Naive thymus-derived CD4-positive, alpha-beta T cell (primary cell): Measurements from ENCODE around the gene CAPN10. TPM values are rescaled to one million over a fixed set of nuclear protein-coding genes. Genes with fewer than 3 reads are reported as not detected.
A peak's percentile ranks its signal among the peaks of the same experiment; 100 is the strongest.
"Not testable (repeated sequence)": the region's sequence is repeated elsewhere in the genome, so short reads cannot be mapped to it uniquely, and the experiment has no call there.

Experiments used
- ATAC-seq: fragments of 150-1000 bp; cut with Tn5 transposase; 2 replicates; pipeline ENCODE4 v1.10.0; 2021; ENCODE audit warnings: mild to moderate bottlenecking, moderate library complexity
- CTCF ChIA-PET: fragments of 350-600 bp; sonication (Branson Sonifier 250); formaldehyde crosslinking; loops from one replicate; lab custom pipeline; 2021; ENCODE audit warnings: antibody characterized with exemption; lab: Charles Lee
- POLR2A ChIA-PET: fragments of 350-600 bp; sonication (Branson Sonifier 250); formaldehyde crosslinking; loops from one replicate; lab custom pipeline; 2021; ENCODE audit warnings: antibody characterized with exemption, inconsistent platforms; lab: Charles Lee
- DNase-seq, 9 donors: peaks; one replicate each; pipeline versions ENCODE4 v3.0.0 to v3.0.0-alpha.2; 2020 to 2022; ENCODE audit warnings: mixed read lengths in 1 of 9
- H3K27ac ChIP-seq: one replicate; pipeline ENCODE4 v1.7.0; 2013; ENCODE audit warnings: mild to moderate bottlenecking, low read depth, low read length, moderate library complexity
- H3K27me3 ChIP-seq, 2 donors: one replicate each; pipeline ENCODE4 v1.7.0; 2013; ENCODE audit warnings: low read length in 2 of 2, mild to moderate bottlenecking in 2 of 2, moderate library complexity in 2 of 2; ENCODE audit not compliant: control insufficient read depth in 2 of 2, insufficient read depth in 2 of 2
- H3K36me3 ChIP-seq, 3 experiments: 1 replicate in 2 of 3; 2 replicates in 1 of 3; pipeline ENCODE4 v1.7.0; 2013; ENCODE audit warnings: low read length in 3 of 3, mild to moderate bottlenecking in 3 of 3, moderate library complexity in 1 of 3; ENCODE audit not compliant: insufficient read depth in 3 of 3, control insufficient read depth in 2 of 3
- H3K4me1 ChIP-seq, 2 donors: one replicate each; pipeline ENCODE4 v1.7.0; 2013; ENCODE audit warnings: low read length in 2 of 2, mild to moderate bottlenecking in 2 of 2, moderate library complexity in 1 of 2; ENCODE audit not compliant: control insufficient read depth in 2 of 2, insufficient read depth in 2 of 2
- H3K4me3 ChIP-seq: 2 replicates; pipeline ENCODE4 v1.7.0; 2013; ENCODE audit warnings: mild to moderate bottlenecking, low read length
- H3K9me3 ChIP-seq, 3 experiments: 1 replicate in 2 of 3; 2 replicates in 1 of 3; pipeline ENCODE4 v1.7.0; 2013; ENCODE audit warnings: low read length in 3 of 3; ENCODE audit not compliant: control insufficient read depth in 2 of 3
- H3K27ac Mint-ChIP-seq, 9 donors: one replicate each; pipeline ENCODE4 v1.8.0; 2020 to 2022; ENCODE audit warnings: mixed read lengths in 9 of 9, mild to moderate bottlenecking in 8 of 9, moderate library complexity in 5 of 9, inconsistent platforms in 2 of 9
- H3K27me3 Mint-ChIP-seq, 5 donors: one replicate each; pipeline ENCODE4 v1.8.0; 2021 to 2022; ENCODE audit warnings: mixed read lengths in 5 of 5, mild to moderate bottlenecking in 1 of 5
- H3K36me3 Mint-ChIP-seq, 5 donors: one replicate each; pipeline ENCODE4 v1.8.0; 2020 to 2022; ENCODE audit warnings: mixed read lengths in 5 of 5, mild to moderate bottlenecking in 3 of 5, inconsistent platforms in 1 of 5
- H3K4me1 Mint-ChIP-seq, 7 donors: one replicate each; pipeline ENCODE4 v1.8.0; 2020 to 2022; ENCODE audit warnings: mixed read lengths in 7 of 7, mild to moderate bottlenecking in 3 of 7, inconsistent platforms in 1 of 7
- H3K4me3 Mint-ChIP-seq, 10 donors: one replicate each; pipeline ENCODE4 v1.8.0; 2020 to 2022; ENCODE audit warnings: mild to moderate bottlenecking in 10 of 10, mixed read lengths in 10 of 10, moderate library complexity in 6 of 10, inconsistent platforms in 2 of 10
- H3K9me3 Mint-ChIP-seq, 11 donors: one replicate each; pipeline ENCODE4 v1.8.0; 2020 to 2022; ENCODE audit warnings: mixed read lengths in 11 of 11, mild to moderate bottlenecking in 4 of 11, inconsistent platforms in 1 of 11, moderate library complexity in 1 of 11
- intact Hi-C, 2 donors: fragments of 100-400 bp; cut with micrococcal nuclease; formaldehyde crosslinking; loops; one replicate each; pipeline ENCODE4 v1.15.1; 2023
- polyA plus RNA-seq, 2 donors: library from polyadenylated mRNA; unstranded; fragments of 300-500 nt; fragmentation: Illumina TruSeq; gene quantifications; one replicate each; pipeline ENCODE4 v1.2.3, GENCODE V29; 2021
- total RNA-seq, 6 experiments: library from RNA in 5 of 6; stranded (reverse) in 5 of 6; gene quantifications; 1 replicate in 5 of 6; 2 replicates in 1 of 6; pipeline ENCODE4 v1.2.3 and lab custom pipeline; 2021 to 2026

CAPN10 gene, protein sequence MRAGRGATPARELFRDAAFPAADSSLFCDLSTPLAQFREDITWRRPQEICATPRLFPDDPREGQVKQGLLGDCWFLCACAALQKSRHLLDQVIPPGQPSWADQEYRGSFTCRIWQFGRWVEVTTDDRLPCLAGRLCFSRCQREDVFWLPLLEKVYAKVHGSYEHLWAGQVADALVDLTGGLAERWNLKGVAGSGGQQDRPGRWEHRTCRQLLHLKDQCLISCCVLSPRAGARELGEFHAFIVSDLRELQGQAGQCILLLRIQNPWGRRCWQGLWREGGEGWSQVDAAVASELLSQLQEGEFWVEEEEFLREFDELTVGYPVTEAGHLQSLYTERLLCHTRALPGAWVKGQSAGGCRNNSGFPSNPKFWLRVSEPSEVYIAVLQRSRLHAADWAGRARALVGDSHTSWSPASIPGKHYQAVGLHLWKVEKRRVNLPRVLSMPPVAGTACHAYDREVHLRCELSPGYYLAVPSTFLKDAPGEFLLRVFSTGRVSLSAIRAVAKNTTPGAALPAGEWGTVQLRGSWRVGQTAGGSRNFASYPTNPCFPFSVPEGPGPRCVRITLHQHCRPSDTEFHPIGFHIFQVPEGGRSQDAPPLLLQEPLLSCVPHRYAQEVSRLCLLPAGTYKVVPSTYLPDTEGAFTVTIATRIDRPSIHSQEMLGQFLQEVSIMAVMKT
- total RNA-seq (10 to 100 TPM; 54.1 to 74.8 (median 64.5) TPM), polyA plus RNA-seq (10 to 100 TPM in 1 of 2 donors, 1 to 10 TPM in 1; 8.4 to 14.1 TPM), total RNA-seq (lab: John Stamatoyannopoulos, UW) (60.7 reads per million, percentile 75 among the genes with 10 or more reads in this experiment)

DNA sequence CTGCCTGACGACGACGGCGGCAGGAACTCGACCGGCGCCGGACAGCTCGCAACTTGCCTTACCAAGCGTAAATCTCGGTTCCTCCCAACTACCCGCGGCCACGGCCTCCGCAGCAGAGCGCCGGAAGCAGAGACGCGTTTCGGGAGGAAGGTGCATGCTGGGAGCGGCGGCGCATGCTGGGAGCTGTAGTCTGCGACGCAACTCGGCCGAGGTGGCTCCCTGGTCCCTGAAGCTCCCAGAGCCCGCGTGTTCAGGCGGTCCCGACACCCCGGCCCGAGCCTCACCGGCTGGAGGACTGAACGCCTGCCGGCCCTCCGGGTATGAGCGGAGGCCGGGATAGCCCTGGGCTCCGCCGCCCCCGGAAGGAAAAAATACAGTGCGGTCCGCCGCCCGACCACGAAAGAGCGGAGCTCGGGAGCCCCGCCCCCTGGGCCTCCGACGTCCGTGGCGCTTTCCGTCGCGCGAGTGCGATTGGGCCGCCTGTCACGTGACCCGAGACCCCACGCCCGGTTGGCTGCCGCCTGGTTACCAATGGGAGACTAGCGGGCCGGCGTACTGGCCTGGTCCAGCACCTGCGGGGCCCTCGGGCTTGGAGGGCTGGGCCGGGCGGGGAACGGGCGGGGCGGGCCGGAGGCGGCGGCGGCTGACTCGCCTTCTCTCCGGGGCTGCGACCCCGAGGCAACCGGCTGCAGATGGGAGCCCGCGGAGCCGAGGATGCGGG, at the start of gene CAPN10:
CAPN10 (plus strand) TSS at position 537 of the 721 bp plus-strand sequence; CDS start at position 715, 178 bp downstream.
- Mint-ChIP-seq H3K27ac (peak within 1 kb of the TSS; percentile 90 to 97 (median 92)), H3K9me3 (peaks cover 0 to 3% (median 0%) of the 10 kb centered on the region in 11 donors), H3K4me3 (peak within 1 kb of the TSS; percentile 82 to 97 (median 94)), H3K36me3 (peaks cover 0 to 16% (median 7%) of the 10 kb centered on the region in 5 donors), H3K4me1 (peaks cover 31 to 69% (median 56%) of the 10 kb centered on the region in 7 donors), H3K27me3 (no peaks in the 10 kb centered on the region)
- intact Hi-C loops, result loop anchor here (1.0 to 5.0 kb wide), 10 partner anchors 20 to 1100 kb away; partner anchors contain the start of genes DTYMK (in 2 of the 2), ATG4B (in 1 of the 2), HDLBP (in 1 of the 2) and SEPTIN2 (in 1 of the 2)
- Histone ChIP-seq H3K36me3 (peaks cover 0 to 24% (median 0%) of the 10 kb centered on the region in 3 experiments), H3K9me3 (no peaks in the 10 kb centered on the region), H3K4me3 (peak within 1 kb of the TSS; percentile 89), H3K4me1 (peaks cover 30 to 33% of the 10 kb centered on the region in 2 donors), H3K27me3 (no peaks in the 10 kb centered on the region), H3K27ac (peak within 1 kb of the TSS; percentile 94)
- peak; percentile 92 for ATAC-seq
- DNase-seq, result peak; percentile 93 to 98 (median 97)
- CTCF ChIA-PET, result interaction anchor here (0.6 to 7.8 kb wide), 10 partner anchors 9 to 328 kb away, joined by 3 to 61 read pairs (median 4); partner anchors contain the start of gene ANKMY1
- POLR2A ChIA-PET, result interaction anchor here (0.8 to 11.2 kb wide), 13 partner anchors 10 to 1052 kb away, joined by 3 to 264 read pairs (median 5); partner anchors contain the start of genes ANKMY1, DUSP28, NDUFA10 and PASK

DNA sequence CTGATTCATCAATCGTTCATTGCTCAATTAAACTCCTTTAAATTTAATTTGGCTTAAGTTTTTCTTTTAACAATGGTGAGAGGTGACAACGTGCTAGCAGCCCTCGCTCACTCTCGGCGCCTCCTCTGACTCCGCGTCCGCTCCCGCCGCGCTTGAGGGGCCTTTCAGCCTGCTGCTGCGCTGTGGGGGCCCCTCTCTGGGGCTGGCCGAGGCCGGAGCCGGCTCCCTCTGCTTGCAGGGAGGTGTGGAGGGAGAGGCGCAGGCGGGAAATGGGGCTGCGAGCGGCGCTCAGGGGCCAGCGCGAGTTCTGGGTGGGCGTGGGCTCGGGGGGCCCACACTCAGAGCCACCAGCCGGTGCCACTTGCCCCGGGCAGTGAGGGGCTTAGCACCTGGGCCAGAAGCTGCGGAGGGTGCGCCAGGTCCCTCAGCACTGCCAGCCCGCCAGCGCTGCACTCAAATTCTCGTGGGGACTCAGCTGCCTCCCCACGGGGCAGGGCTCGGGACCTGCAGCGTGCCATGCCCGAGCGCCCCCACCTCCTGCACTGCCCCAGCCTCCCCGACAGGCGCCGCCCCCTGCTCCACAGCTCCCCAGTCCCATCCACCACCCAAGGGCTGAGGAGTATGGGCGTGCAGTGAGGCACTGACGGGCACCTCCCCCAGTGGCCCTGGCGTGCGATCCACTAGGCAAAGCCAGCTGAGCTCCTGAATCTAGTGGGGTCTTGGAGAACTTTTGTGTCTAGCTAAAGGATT, 48.3 kb upstream of the CAPN10 start:
- H3K27me3 ChIP-seq, result no peaks in the 10 kb centered on the region
- ATAC-seq (no peak), DNase-seq (no peak)
- Mint-ChIP-seq H3K27me3 (no peaks in the 10 kb centered on the region), H3K9me3 (peaks cover 0 to 5% (median 4%) of the 10 kb centered on the region in 11 donors), H3K4me3 (no peak overlapping the region), H3K36me3 (peaks cover 21 to 67% (median 62%) of the 10 kb centered on the region in 5 donors), H3K4me1 (peaks cover 4 to 21% (median 10%) of the 10 kb centered on the region in 7 donors), H3K27ac (no peak overlapping the region)
- CTCF ChIA-PET, result no interaction called here
- no peaks in the 10 kb centered on the region for H3K4me1 ChIP-seq
- H3K36me3 ChIP-seq, result peaks cover 5 to 26% (median 10%) of the 10 kb centered on the region in 3 experiments
- H3K4me3 ChIP-seq, result no peak overlapping the region
- POLR2A ChIA-PET, result interaction anchor here (1.2 kb wide), 2 partner anchors 27 to 28 kb away, joined by 3 read pairs; no protein-coding TSS in a partner anchor
- H3K9me3 ChIP-seq, result no peaks in the 10 kb centered on the region
- H3K27ac ChIP-seq, result no peak overlapping the region
- intact Hi-C loops, result no loop called here

DNA sequence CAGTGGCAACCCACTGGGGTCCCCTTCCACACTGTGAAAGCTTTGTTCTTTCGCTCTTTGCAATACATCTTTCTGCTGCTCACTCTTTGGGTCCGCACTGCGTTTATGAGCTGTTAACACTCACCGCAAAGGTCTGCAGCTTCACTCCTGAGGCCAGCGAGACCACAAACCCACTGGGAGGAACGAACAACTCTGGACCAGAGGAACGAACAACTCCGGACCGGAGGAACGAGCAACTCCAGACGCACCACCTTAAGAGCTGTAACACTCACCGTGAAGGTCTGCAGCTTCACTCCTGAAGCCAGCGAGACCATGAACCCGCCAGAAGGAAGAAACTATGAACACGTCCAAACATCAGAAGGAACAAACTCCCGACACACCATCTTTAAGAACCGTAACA, 47.4 kb upstream of the CAPN10 start:
- ATAC-seq, H3K4me3 ChIP-seq, H3K4me1 ChIP-seq, intact Hi-C loops, H3K27me3 Mint-ChIP-seq, H3K9me3 Mint-ChIP-seq, DNase-seq, H3K4me3 Mint-ChIP-seq, H3K9me3 ChIP-seq, CTCF ChIA-PET, H3K27ac ChIP-seq, H3K27me3 ChIP-seq: not testable (repeated sequence)
- peak overlapping the region in 1 of 9 donors; percentile 46 for H3K27ac Mint-ChIP-seq
- peaks cover 5 to 26% (median 10%) of the 10 kb centered on the region in 3 experiments for H3K36me3 ChIP-seq
- POLR2A ChIA-PET, result interaction anchor here (1.2 kb wide), 1 partner anchor 28 kb away, joined by 3 read pairs; no protein-coding TSS in a partner anchor
- H3K36me3 Mint-ChIP-seq, result peaks cover 17 to 63% (median 59%) of the 10 kb centered on the region in 5 donors
- H3K4me1 Mint-ChIP-seq, result peaks cover 4 to 23% (median 11%) of the 10 kb centered on the region in 7 donors

DNA sequence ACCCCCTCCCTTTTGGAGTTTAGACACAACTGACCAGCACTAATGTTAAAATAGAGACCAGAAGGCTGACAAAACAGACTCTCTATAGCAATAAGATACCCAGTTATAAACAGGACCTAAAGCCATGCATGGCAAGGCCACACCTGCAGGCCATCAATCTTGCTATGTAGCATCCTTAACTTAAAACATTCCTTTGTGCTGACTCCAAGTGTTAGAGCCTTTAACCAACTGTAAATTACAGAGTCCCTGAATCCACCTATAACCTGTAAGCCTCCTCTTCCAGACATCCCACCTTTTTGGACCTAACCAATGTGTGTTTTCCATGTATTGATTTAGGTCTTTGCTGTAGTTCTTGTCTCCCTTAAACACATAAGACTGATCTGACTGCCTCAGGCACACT, 46.6 kb upstream of the CAPN10 start:
- Histone ChIP-seq H3K9me3 (no peaks in the 10 kb centered on the region), H3K27me3 (no peaks in the 10 kb centered on the region), H3K36me3 (peaks cover 5 to 26% (median 10%) of the 10 kb centered on the region in 3 experiments), H3K4me1 (no peaks in the 10 kb centered on the region), H3K27ac (no peak overlapping the region), H3K4me3 (no peak overlapping the region)
- no peak overlapping the region for H3K4me3 Mint-ChIP-seq
- ChIA-PET POLR2A (no interaction called here), CTCF (no interaction called here)
- H3K27ac Mint-ChIP-seq, result peak overlapping the region in 2 of 9 donors; percentile 10 to 27
- peaks cover 16 to 58% (median 51%) of the 10 kb centered on the region in 5 donors for H3K36me3 Mint-ChIP-seq
- intact Hi-C loops, result no loop called here
- ATAC-seq (no peak), DNase-seq (no peak)
- H3K9me3 Mint-ChIP-seq, result no peaks in the 10 kb centered on the region
- H3K4me1 Mint-ChIP-seq, result peaks cover 4 to 23% (median 12%) of the 10 kb centered on the region in 7 donors
- H3K27me3 Mint-ChIP-seq, result no peaks in the 10 kb centered on the region

DNA sequence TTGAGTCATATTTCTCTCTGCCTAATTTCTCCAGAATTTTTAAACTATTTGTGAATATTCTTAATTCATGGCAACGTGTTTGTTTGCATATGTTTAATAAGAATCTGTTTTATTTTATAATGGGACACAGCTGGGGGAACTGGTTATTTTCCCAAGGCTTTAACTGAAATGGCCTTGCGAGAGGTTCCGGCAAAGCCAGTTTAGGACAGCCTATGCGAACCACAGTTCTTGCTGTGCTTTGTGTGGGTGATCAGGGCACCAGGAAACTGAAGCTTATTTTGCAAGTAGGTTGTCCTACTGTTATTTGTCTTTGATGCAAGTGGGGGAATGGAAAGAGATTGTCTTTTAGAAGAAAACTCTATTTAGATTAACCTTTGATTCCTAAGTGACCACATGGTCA, 35.2 kb upstream of the CAPN10 start:
- CTCF ChIA-PET, result interaction anchor here (0.7 kb wide), 1 partner anchor 604 kb away, joined by 3 read pairs; no protein-coding TSS in a partner anchor

More for the DNA sequence above, 35.2 kb upstream of the CAPN10 start:
- intact Hi-C loops, result no loop called here
- no peaks in the 10 kb centered on the region for H3K27me3 ChIP-seq
- no peaks in the 10 kb centered on the region for H3K9me3 ChIP-seq
- no peak for DNase-seq
- Mint-ChIP-seq H3K9me3 (peaks cover 0 to 13% (median 0%) of the 10 kb centered on the region in 11 donors), H3K36me3 (peaks cover 10 to 37% (median 17%) of the 10 kb centered on the region in 5 donors), H3K27me3 (no peaks in the 10 kb centered on the region), H3K27ac (peak overlapping the region in 1 of 9 donors; percentile 56), H3K4me3 (no peak overlapping the region), H3K4me1 (peaks cover 4 to 15% (median 11%) of the 10 kb centered on the region in 7 donors)
- H3K27ac ChIP-seq, result no peak overlapping the region
- POLR2A ChIA-PET, result interaction anchor here (0.9 kb wide), 1 partner anchor 15 kb away, joined by 3 read pairs; no protein-coding TSS in a partner anchor
- ATAC-seq, result no peak
- H3K4me1 ChIP-seq, result peaks cover 0 to under 1% of the 10 kb centered on the region in 2 donors
- peaks cover 0 to 46% (median 13%) of the 10 kb centered on the region in 3 experiments for H3K36me3 ChIP-seq
- H3K4me3 ChIP-seq, result no peak overlapping the region
